HL-60 (cell line): ENCODE measurements around the gene KRTAP2-2.
"Not testable (repeated sequence)": the region's sequence is repeated elsewhere in the genome, so short reads cannot be mapped to it uniquely, and the experiment has no call there.

Experiments used
- DNase-seq, 2 experiments: peaks; one replicate each; pipeline ENCODE4 v3.0.0-alpha.2; 2010 to 2020; ENCODE audit warnings: low read depth in 1 of 2, low spot score in 1 of 2
- H3K27ac ChIP-seq: fragments of 250-450 bp; sonication (Bioruptor Pico); replicated peaks from 2 replicates; pipeline ENCODE4 v1.5.1; 2020; ENCODE audit warnings: mild to moderate bottlenecking, moderate library complexity
- H3K27me3 ChIP-seq: fragments of 250-450 bp; sonication (Bioruptor Pico); 2 replicates; pipeline ENCODE4 v1.5.1; 2021; ENCODE audit warnings: mild to moderate bottlenecking, moderate library complexity; ENCODE audit not compliant: insufficient read depth, poor library complexity, severe bottlenecking
- H3K4me3 ChIP-seq: replicated peaks from 2 replicates; pipeline ENCODE4 v1.5.1; 2011; ENCODE audit warnings: mild to moderate bottlenecking, control low read depth, low read length; ENCODE audit not compliant: insufficient read depth
- GABPA ChIP-seq: IDR thresholded peaks from 2 replicates; pipeline ENCODE4 v1.6.1; 2012; ENCODE audit warnings: low read depth
- POLR2AphosphoS5 ChIP-seq: IDR thresholded peaks from 2 replicates; pipeline ENCODE4 v1.6.1; 2012; ENCODE audit warnings: low read depth
- SPI1 ChIP-seq: IDR thresholded peaks from 2 replicates; pipeline ENCODE4 v1.6.1; 2012; ENCODE audit warnings: low read depth, mild to moderate bottlenecking, borderline replicate concordance
- TF ChIP-seq, protein P1 (sequence below): IDR thresholded peaks from 2 replicates; pipeline ENCODE4 v1.6.1; 2012; ENCODE audit warnings: low read depth; ENCODE audit not compliant: insufficient replicate concordance
- TF ChIP-seq, protein P2 (sequence below): IDR thresholded peaks from one replicate; pipeline ENCODE4 v1.5.1; 2011; ENCODE audit warnings: low read length, control low read depth, inconsistent platforms; ENCODE audit not compliant: insufficient read depth

KRTAP2-2 gene

DNA sequence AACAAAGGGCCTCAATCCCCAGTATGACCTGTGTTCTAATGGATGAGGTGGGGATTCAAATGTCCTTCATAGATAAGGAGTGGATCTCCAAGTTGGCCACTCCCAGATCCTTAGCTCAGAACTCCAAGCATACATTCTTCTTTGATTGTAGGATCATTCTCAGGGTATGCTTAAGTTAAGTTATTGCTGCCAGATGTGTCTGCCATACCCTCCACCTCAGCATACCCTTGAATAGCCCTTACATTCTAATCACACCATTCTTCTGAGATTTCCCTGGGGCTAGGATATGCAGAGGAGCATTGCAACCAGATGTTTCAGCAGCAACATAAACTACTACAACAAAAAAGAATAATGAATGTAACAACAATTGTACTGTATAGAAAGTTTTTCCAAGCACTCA is 12.3 kb upstream of the KRTAP2-2 start:
- no peak for DNase-seq
- TF ChIP-seq GABPA (no peak), SPI1 (no peak), POLR2AphosphoS5 (no peak)
- TF ChIP-seq, protein P1, sequence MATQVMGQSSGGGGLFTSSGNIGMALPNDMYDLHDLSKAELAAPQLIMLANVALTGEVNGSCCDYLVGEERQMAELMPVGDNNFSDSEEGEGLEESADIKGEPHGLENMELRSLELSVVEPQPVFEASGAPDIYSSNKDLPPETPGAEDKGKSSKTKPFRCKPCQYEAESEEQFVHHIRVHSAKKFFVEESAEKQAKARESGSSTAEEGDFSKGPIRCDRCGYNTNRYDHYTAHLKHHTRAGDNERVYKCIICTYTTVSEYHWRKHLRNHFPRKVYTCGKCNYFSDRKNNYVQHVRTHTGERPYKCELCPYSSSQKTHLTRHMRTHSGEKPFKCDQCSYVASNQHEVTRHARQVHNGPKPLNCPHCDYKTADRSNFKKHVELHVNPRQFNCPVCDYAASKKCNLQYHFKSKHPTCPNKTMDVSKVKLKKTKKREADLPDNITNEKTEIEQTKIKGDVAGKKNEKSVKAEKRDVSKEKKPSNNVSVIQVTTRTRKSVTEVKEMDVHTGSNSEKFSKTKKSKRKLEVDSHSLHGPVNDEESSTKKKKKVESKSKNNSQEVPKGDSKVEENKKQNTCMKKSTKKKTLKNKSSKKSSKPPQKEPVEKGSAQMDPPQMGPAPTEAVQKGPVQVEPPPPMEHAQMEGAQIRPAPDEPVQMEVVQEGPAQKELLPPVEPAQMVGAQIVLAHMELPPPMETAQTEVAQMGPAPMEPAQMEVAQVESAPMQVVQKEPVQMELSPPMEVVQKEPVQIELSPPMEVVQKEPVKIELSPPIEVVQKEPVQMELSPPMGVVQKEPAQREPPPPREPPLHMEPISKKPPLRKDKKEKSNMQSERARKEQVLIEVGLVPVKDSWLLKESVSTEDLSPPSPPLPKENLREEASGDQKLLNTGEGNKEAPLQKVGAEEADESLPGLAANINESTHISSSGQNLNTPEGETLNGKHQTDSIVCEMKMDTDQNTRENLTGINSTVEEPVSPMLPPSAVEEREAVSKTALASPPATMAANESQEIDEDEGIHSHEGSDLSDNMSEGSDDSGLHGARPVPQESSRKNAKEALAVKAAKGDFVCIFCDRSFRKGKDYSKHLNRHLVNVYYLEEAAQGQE: no peak
- TF ChIP-seq, protein P2, sequence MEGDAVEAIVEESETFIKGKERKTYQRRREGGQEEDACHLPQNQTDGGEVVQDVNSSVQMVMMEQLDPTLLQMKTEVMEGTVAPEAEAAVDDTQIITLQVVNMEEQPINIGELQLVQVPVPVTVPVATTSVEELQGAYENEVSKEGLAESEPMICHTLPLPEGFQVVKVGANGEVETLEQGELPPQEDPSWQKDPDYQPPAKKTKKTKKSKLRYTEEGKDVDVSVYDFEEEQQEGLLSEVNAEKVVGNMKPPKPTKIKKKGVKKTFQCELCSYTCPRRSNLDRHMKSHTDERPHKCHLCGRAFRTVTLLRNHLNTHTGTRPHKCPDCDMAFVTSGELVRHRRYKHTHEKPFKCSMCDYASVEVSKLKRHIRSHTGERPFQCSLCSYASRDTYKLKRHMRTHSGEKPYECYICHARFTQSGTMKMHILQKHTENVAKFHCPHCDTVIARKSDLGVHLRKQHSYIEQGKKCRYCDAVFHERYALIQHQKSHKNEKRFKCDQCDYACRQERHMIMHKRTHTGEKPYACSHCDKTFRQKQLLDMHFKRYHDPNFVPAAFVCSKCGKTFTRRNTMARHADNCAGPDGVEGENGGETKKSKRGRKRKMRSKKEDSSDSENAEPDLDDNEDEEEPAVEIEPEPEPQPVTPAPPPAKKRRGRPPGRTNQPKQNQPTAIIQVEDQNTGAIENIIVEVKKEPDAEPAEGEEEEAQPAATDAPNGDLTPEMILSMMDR: no peak
- peaks cover 4% of the 10 kb centered on the region for H3K27me3 ChIP-seq
- H3K4me3 ChIP-seq: no peak overlapping the region
- no peak overlapping the region for H3K27ac ChIP-seq

DNA sequence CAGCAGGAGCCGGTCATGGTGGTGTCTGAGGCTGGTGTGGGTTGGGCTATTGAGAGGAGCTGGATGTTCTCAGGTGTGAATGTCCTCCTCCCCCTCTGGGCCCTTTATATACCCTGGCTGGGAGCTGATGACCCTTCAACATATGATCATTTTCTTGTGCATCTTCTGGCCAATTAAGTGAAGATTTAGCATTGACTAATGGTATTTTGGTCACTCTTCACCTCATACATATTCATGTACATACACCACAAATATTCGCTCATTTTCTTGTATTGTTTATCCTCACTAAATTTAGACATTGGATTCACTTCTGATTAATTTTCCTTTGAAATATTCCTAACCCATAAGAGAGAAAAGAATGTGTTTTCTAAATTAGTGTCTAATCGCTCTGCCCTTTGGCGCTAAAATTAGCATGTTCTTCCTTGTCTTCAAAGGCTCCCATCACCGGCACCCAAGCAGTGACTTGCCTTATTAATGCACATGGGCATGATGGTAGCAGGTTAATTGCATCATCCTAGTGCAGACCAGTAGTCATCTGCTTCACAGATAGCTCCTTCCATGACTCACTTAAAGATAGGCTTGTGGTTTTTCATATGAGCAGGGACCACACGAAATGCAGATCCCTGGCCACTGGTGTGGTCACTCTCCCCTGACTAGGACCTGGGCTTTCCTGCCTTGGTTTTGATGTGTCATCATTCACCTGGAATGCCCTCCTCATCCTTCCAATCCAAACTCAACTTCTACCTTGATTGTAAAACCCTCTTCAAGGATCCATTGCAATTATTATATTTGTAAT is 11.0 kb upstream of the KRTAP2-2 start, which contains the start of gene KRTAP2-4:
Gene KRTAP2-4, minus strand, starts transcription at position 51 of the 796 bp plus-strand sequence. Its CDS starts 34 bp downstream, at position 17.
- H3K4me3 ChIP-seq: no peak within 1 kb of the TSS
- H3K27me3 ChIP-seq: peaks cover 4% of the 10 kb centered on the region
- no peak within 1 kb of the TSS for H3K27ac ChIP-seq
- no peak for TF ChIP-seq GABPA
- TF ChIP-seq, protein P2: no peak
- TF ChIP-seq, protein P1: no peak
- TF ChIP-seq POLR2AphosphoS5: no peak
- TF ChIP-seq SPI1: no peak
- peak; percentile 7 to 27 for DNase-seq

DNA sequence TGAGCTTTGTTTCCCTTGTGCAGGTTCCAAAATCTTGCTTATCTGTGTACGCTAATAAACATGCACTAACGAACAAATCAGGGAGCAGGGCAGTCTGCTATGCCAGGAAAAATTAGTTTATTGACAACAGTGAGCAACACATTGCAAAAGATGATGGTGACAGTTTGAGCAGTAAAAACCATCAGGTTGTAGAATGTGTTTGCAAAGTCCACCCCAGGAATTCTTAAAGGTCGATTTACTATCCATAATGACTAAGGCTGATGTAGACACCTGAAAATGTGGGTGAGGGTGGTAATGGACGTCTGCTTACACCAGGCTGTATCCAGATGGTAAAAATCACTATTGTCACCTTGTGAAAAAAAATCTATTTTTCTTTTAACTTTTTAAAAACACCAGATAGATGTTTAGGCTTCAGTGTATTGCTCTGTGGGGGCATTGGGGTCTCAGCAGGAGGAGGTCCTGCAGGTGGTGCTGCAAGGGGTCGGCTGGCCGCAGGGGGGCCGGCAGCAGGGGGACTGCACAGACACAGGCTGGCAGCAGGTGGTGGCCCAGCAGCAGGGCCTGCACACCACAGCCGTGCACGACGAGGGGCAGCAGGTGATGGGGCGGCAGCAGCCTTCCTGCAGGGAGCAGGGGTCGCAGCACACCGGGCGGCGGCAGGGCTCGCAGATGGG is 10.1 kb upstream of the KRTAP2-2 start:
- not testable (repeated sequence) for H3K27me3 ChIP-seq, DNase-seq

DNA sequence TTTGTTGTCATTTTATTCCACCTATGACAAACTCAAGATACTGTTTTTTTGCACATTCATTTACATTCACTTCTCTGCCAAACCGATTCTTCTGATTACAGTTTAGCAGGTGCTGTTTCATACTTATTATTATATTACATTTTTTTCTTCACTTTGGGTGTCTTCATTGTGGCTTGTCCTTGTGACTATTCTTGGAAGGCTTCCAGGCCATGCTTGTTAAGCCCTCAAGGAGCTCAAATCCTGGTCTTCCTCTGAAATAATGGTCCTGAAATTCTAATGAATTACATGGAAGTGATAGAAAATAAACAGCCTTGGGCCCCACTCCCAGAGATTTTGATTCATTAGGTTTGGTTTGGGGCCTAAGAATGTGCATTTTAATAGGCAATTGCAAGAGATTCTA is 9.3 kb upstream of the KRTAP2-2 start:
- no peak for DNase-seq
- Histone ChIP-seq H3K27me3 (peaks cover 4% of the 10 kb centered on the region), H3K27ac (no peak overlapping the region), H3K4me3 (no peak overlapping the region)
- no peak for TF ChIP-seq POLR2AphosphoS5
- no peak for TF ChIP-seq GABPA
- TF ChIP-seq, protein P2: no peak
- no peak for TF ChIP-seq SPI1
- TF ChIP-seq, protein P1: no peak

More for the DNA sequence above, 10.1 kb upstream of the KRTAP2-2 start:
- not testable (repeated sequence) for H3K4me3 ChIP-seq, H3K27ac ChIP-seq
